ENCODE data around the gene ANXA7.

ANXA7 gene

GRCh38 chr10:73407495-73407894, 6.4 kb downstream of the ANXA7 start:
- Histone ChIP-seq H3K27ac (ENCODE audit: insufficient read depth in 1 of 2, low read depth in 1 of 2, low read length in 2 of 2, poor library complexity in 1 of 2, severe bottlenecking in 2 of 2) (no peak overlapping the region), H3K36me3 (ENCODE audit: control insufficient read depth in 4 of 4, insufficient read depth in 4 of 4, low read length in 3 of 4) (peaks cover 0 to 7% (median 3%) of the 10 kb centered on the region in 4 experiments), H3K27me3 (replicated peaks in 2 of 5; ENCODE audit: control insufficient read depth in 4 of 5, insufficient read depth in 5 of 5, low read length in 4 of 5) (no peaks in the 10 kb centered on the region), H3K4me1 (ENCODE audit: control extremely low read depth in 1 of 4, control insufficient read depth in 4 of 4, insufficient read depth in 4 of 4, low read length in 3 of 4) (peaks cover 0 to 14% (median 5%) of the 10 kb centered on the region in 4 experiments), H3K4me3 (ENCODE audit: control insufficient read depth in 1 of 7, extremely low read depth in 1 of 7, insufficient read depth in 4 of 7, low read depth in 2 of 7, low read length in 6 of 7) (no peak overlapping the region), H3K9me3 (ENCODE audit: control extremely low read depth in 1 of 5, control insufficient read depth in 4 of 5, insufficient read depth in 2 of 5, low read depth in 1 of 5, low read length in 4 of 5) (no peaks in the 10 kb centered on the region)
- ChIA-PET CTCF (interaction anchor here (1.2 to 1.5 kb wide), 2 partner anchors 10 to 11 kb away, joined by 3 to 4 read pairs; no protein-coding TSS in a partner anchor), POLR2A (no interaction called here)
- WGBS (ENCODE audit: insufficient coverage) = no CpG with 5 or more reads among the region's 1 CpG
- no peak for DNase-seq

GRCh38 chr10:73406846-73407245, 7.0 kb downstream of the ANXA7 start:
- Histone ChIP-seq H3K36me3 (ENCODE audit: control insufficient read depth in 4 of 4, insufficient read depth in 4 of 4, low read length in 3 of 4) (peaks cover 0 to 7% (median 3%) of the 10 kb centered on the region in 4 experiments), H3K27me3 (replicated peaks in 2 of 5; ENCODE audit: control insufficient read depth in 4 of 5, insufficient read depth in 5 of 5, low read length in 4 of 5) (no peaks in the 10 kb centered on the region), H3K4me3 (ENCODE audit: control insufficient read depth in 1 of 7, extremely low read depth in 1 of 7, insufficient read depth in 4 of 7, low read depth in 2 of 7, low read length in 6 of 7) (no peak overlapping the region), H3K27ac (ENCODE audit: insufficient read depth in 1 of 2, low read depth in 1 of 2, low read length in 2 of 2, poor library complexity in 1 of 2, severe bottlenecking in 2 of 2) (no peak overlapping the region), H3K4me1 (ENCODE audit: control extremely low read depth in 1 of 4, control insufficient read depth in 4 of 4, insufficient read depth in 4 of 4, low read length in 3 of 4) (peaks cover 0 to 10% (median 1%) of the 10 kb centered on the region in 4 experiments), H3K9me3 (ENCODE audit: control extremely low read depth in 1 of 5, control insufficient read depth in 4 of 5, insufficient read depth in 2 of 5, low read depth in 1 of 5, low read length in 4 of 5) (no peaks in the 10 kb centered on the region)
- 100% methylated on average over 5 of the region's 5 CpGs for WGBS (ENCODE audit: insufficient coverage)
- CTCF ChIA-PET = interaction anchor here (1.2 to 1.5 kb wide), 2 partner anchors 9 to 12 kb away, joined by 3 to 4 read pairs; no protein-coding TSS in a partner anchor
- POLR2A ChIA-PET = no interaction called here
- DNase-seq = no peak

- no peak for DNase-seq
- H3K4me1 ChIP-seq (ENCODE audit: control extremely low read depth in 1 of 4, control insufficient read depth in 4 of 4, insufficient read depth in 4 of 4, low read length in 3 of 4) = peaks cover 0 to 8% (median 1%) of the 10 kb centered on the region in 4 experiments
- CTCF ChIA-PET = no interaction called here
- no peak overlapping the region for H3K27ac ChIP-seq (ENCODE audit: insufficient read depth in 1 of 2, low read depth in 1 of 2, low read length in 2 of 2, poor library complexity in 1 of 2, severe bottlenecking in 2 of 2)
- H3K36me3 ChIP-seq (ENCODE audit: control insufficient read depth in 4 of 4, insufficient read depth in 4 of 4, low read length in 3 of 4) = peaks cover 0 to 9% (median 4%) of the 10 kb centered on the region in 4 experiments
- H3K4me3 ChIP-seq (ENCODE audit: control insufficient read depth in 1 of 7, extremely low read depth in 1 of 7, insufficient read depth in 4 of 7, low read depth in 2 of 7, low read length in 6 of 7) = no peak overlapping the region
- POLR2A ChIA-PET = no interaction called here
- no peaks in the 10 kb centered on the region for H3K9me3 ChIP-seq (ENCODE audit: control extremely low read depth in 1 of 5, control insufficient read depth in 4 of 5, insufficient read depth in 2 of 5, low read depth in 1 of 5, low read length in 4 of 5)
- H3K27me3 ChIP-seq (replicated peaks in 2 of 5; ENCODE audit: control insufficient read depth in 4 of 5, insufficient read depth in 5 of 5, low read length in 4 of 5) = no peaks in the 10 kb centered on the region
- WGBS (ENCODE audit: insufficient coverage) = 100% methylated on average over 1 of the region's 3 CpGs
Measured at GRCh38 chr10:73405556-73405955, 8.3 kb downstream of the ANXA7 start.

GRCh38 chr10:73404690-73405089, 9.2 kb downstream of the ANXA7 start:
- Histone ChIP-seq H3K36me3 (ENCODE audit: control insufficient read depth in 4 of 4, insufficient read depth in 4 of 4, low read length in 3 of 4) (peaks cover 0 to 14% (median 6%) of the 10 kb centered on the region in 4 experiments), H3K4me1 (ENCODE audit: control extremely low read depth in 1 of 4, control insufficient read depth in 4 of 4, insufficient read depth in 4 of 4, low read length in 3 of 4) (peaks cover 0 to 5% (median 1%) of the 10 kb centered on the region in 4 experiments), H3K27ac (ENCODE audit: insufficient read depth in 1 of 2, low read depth in 1 of 2, low read length in 2 of 2, poor library complexity in 1 of 2, severe bottlenecking in 2 of 2) (no peak overlapping the region), H3K9me3 (ENCODE audit: control extremely low read depth in 1 of 5, control insufficient read depth in 4 of 5, insufficient read depth in 2 of 5, low read depth in 1 of 5, low read length in 4 of 5) (no peaks in the 10 kb centered on the region), H3K27me3 (replicated peaks in 2 of 5; ENCODE audit: control insufficient read depth in 4 of 5, insufficient read depth in 5 of 5, low read length in 4 of 5) (no peaks in the 10 kb centered on the region), H3K4me3 (ENCODE audit: control insufficient read depth in 1 of 7, extremely low read depth in 1 of 7, insufficient read depth in 4 of 7, low read depth in 2 of 7, low read length in 6 of 7) (no peak overlapping the region)
- POLR2A ChIA-PET = no interaction called here
- WGBS (ENCODE audit: insufficient coverage) = 100% methylated on average over 4 of the region's 9 CpGs
- DNase-seq = no peak
- CTCF ChIA-PET = no interaction called here

- Histone ChIP-seq H3K36me3 (ENCODE audit: control insufficient read depth in 4 of 4, insufficient read depth in 4 of 4, low read length in 3 of 4) (peaks cover 5 to 33% (median 17%) of the 10 kb centered on the region in 4 experiments), H3K4me3 (ENCODE audit: control insufficient read depth in 1 of 7, extremely low read depth in 1 of 7, insufficient read depth in 4 of 7, low read depth in 2 of 7, low read length in 6 of 7) (no peak overlapping the region), H3K27me3 (replicated peaks in 2 of 5; ENCODE audit: control insufficient read depth in 4 of 5, insufficient read depth in 5 of 5, low read length in 4 of 5) (no peaks in the 10 kb centered on the region), H3K4me1 (ENCODE audit: control extremely low read depth in 1 of 4, control insufficient read depth in 4 of 4, insufficient read depth in 4 of 4, low read length in 3 of 4) (no peaks in the 10 kb centered on the region), H3K9me3 (ENCODE audit: control extremely low read depth in 1 of 5, control insufficient read depth in 4 of 5, insufficient read depth in 2 of 5, low read depth in 1 of 5, low read length in 4 of 5) (no peaks in the 10 kb centered on the region), H3K27ac (ENCODE audit: insufficient read depth in 1 of 2, low read depth in 1 of 2, low read length in 2 of 2, poor library complexity in 1 of 2, severe bottlenecking in 2 of 2) (no peak overlapping the region)
- WGBS (ENCODE audit: insufficient coverage) = 98% methylated on average over 4 of the region's 6 CpGs
- ChIA-PET POLR2A (no interaction called here), CTCF (interaction anchor here (0.7 to 1.7 kb wide), 3 partner anchors 10 to 12 kb away, joined by 3 to 4 read pairs (median 4); partner anchors contain the start of gene ANXA7)
- DNase-seq = no peak
Measured at GRCh38 chr10:73401636-73402035, 12.2 kb downstream of the ANXA7 start.

- Histone ChIP-seq H3K4me1 (ENCODE audit: control extremely low read depth in 1 of 4, control insufficient read depth in 4 of 4, insufficient read depth in 4 of 4, low read length in 3 of 4) (no peaks in the 10 kb centered on the region), H3K27ac (ENCODE audit: insufficient read depth in 1 of 2, low read depth in 1 of 2, low read length in 2 of 2, poor library complexity in 1 of 2, severe bottlenecking in 2 of 2) (no peak overlapping the region), H3K27me3 (replicated peaks in 2 of 5; ENCODE audit: control insufficient read depth in 4 of 5, insufficient read depth in 5 of 5, low read length in 4 of 5) (no peaks in the 10 kb centered on the region), H3K36me3 (ENCODE audit: control insufficient read depth in 4 of 4, insufficient read depth in 4 of 4, low read length in 3 of 4) (peaks cover 14 to 53% (median 29%) of the 10 kb centered on the region in 4 experiments), H3K4me3 (ENCODE audit: control insufficient read depth in 1 of 7, extremely low read depth in 1 of 7, insufficient read depth in 4 of 7, low read depth in 2 of 7, low read length in 6 of 7) (no peak overlapping the region), H3K9me3 (ENCODE audit: control extremely low read depth in 1 of 5, control insufficient read depth in 4 of 5, insufficient read depth in 2 of 5, low read depth in 1 of 5, low read length in 4 of 5) (no peaks in the 10 kb centered on the region)
- DNase-seq = no peak
- ChIA-PET POLR2A (no interaction called here), CTCF (no interaction called here)
- WGBS (ENCODE audit: insufficient coverage) = no CpG with 5 or more reads among the region's 4 CpGs
Measured at GRCh38 chr10:73399063-73399462, 14.8 kb downstream of the ANXA7 start.

GRCh38 chr10:73398024-73398423, 15.8 kb downstream of the ANXA7 start:
- no peak for DNase-seq
- ChIA-PET POLR2A (no interaction called here), CTCF (interaction anchor here (1.2 kb wide), 2 partner anchors 9 to 13 kb away, joined by 3 to 4 read pairs; no protein-coding TSS in a partner anchor)
- H3K27me3 ChIP-seq (replicated peaks in 2 of 5; ENCODE audit: control insufficient read depth in 4 of 5, insufficient read depth in 5 of 5, low read length in 4 of 5) = no peaks in the 10 kb centered on the region
- no peaks in the 10 kb centered on the region for H3K4me1 ChIP-seq (ENCODE audit: control extremely low read depth in 1 of 4, control insufficient read depth in 4 of 4, insufficient read depth in 4 of 4, low read length in 3 of 4)
- H3K27ac ChIP-seq (ENCODE audit: insufficient read depth in 1 of 2, low read depth in 1 of 2, low read length in 2 of 2, poor library complexity in 1 of 2, severe bottlenecking in 2 of 2) = no peak overlapping the region
- no peak overlapping the region for H3K4me3 ChIP-seq (ENCODE audit: control insufficient read depth in 1 of 7, extremely low read depth in 1 of 7, insufficient read depth in 4 of 7, low read depth in 2 of 7, low read length in 6 of 7)
- H3K9me3 ChIP-seq (ENCODE audit: control extremely low read depth in 1 of 5, control insufficient read depth in 4 of 5, insufficient read depth in 2 of 5, low read depth in 1 of 5, low read length in 4 of 5) = no peaks in the 10 kb centered on the region
- WGBS (ENCODE audit: insufficient coverage) = no CpG with 5 or more reads among the region's 6 CpGs
- peaks cover 14 to 53% (median 29%) of the 10 kb centered on the region in 4 experiments for H3K36me3 ChIP-seq (ENCODE audit: control insufficient read depth in 4 of 4, insufficient read depth in 4 of 4, low read length in 3 of 4)

Measured in common myeloid progenitor, CD34-positive (primary cell).